Testis (tissue), 3 donors: Measurements from ENCODE around the gene SMIM29. TPM values are rescaled to one million over a fixed set of nuclear protein-coding genes. Genes with fewer than 3 reads are reported as not detected.
"Not testable (repeated sequence)": the region's sequence is repeated elsewhere in the genome, so short reads cannot be mapped to it uniquely, and the experiment has no call there.

Experiments
- DNase-seq: peaks from one replicate; pipeline ENCODE4 v3.0.0-alpha.2; 2019
- H3K27ac ChIP-seq, 2 donors: fragments of 200-600 bp; sonication (generic); one replicate each; pipeline ENCODE4 v1.5.1; 2019
- H3K27me3 ChIP-seq: fragments of 200-600 bp; sonication (generic); one replicate; pipeline ENCODE4 v1.5.1; 2019
- H3K36me3 ChIP-seq: fragments of 200-600 bp; sonication (generic); one replicate; pipeline ENCODE4 v1.5.1; 2017; ENCODE audit warnings: low read depth; ENCODE audit errors: missing control alignments
- H3K4me1 ChIP-seq: fragments of 200-600 bp; sonication (generic); one replicate; pipeline ENCODE4 v1.5.1; 2019
- H3K4me3 ChIP-seq, 2 donors: fragments of 200-600 bp; sonication (generic); one replicate each; pipeline ENCODE4 v1.5.1; 2017 to 2019
- H3K9me3 ChIP-seq: fragments of 200-600 bp; sonication (generic); one replicate; pipeline ENCODE4 v1.5.1; 2017
- POLR2A ChIP-seq: fragments of 450-650 bp; IDR thresholded peaks from one replicate; pipeline ENCODE4 v1.6.1; 2017; ENCODE audit warnings: antibody characterized with exemption, mild to moderate bottlenecking, moderate library complexity
- WGBS, 2 donors: methylation state at CpG; one replicate each; pipeline ENCODE4 v1.1.5; 2018; 5-methylcytosine and 5-hydroxymethylcytosine counted together
- intact Hi-C: fragments of 100-400 bp; cut with DNase I; formaldehyde crosslinking; loops from one replicate; pipeline ENCODE4 v1.15.1; 2023; ENCODE audit warnings: low total_unique reads
- polyA plus RNA-seq: library from polyadenylated mRNA; stranded (reverse); fragments of 350-450 nt; fragmentation: Illumina TruSeq; extraction: RNeasy Lipid Tissue Mini Kit (QIAGEN cat#74804); gene quantifications from one replicate; pipeline ENCODE4 v1.2.3, GENCODE V29; 2014; ENCODE audit warnings: low read depth, low replicate concordance; ENCODE audit not compliant: insufficient read depth
- total RNA-seq, 2 donors: library from RNA; depleted of rRNA; stranded (reverse); fragments of >200 nt; gene quantifications; one replicate each; pipeline ENCODE4 v1.2.3, GENCODE V29; 2016
- TF ChIP-seq, protein P1 (sequence below), 3 experiments: fragments of 450-650 bp in 2 of 3; fragments of 200-600 bp in 1 of 3; sonication (generic) in 1 of 3; IDR thresholded peaks; one replicate each; pipeline ENCODE4 v1.5.1; 2016 to 2019; ENCODE audit warnings: antibody characterized with exemption in 3 of 3, mild to moderate bottlenecking in 2 of 3, moderate library complexity in 1 of 3

SMIM29 gene
- total and polyA plus RNA-seq, 3 donors from 2014 or later = 19.3 to 35.8 (median 27.6) TPM

DNA sequence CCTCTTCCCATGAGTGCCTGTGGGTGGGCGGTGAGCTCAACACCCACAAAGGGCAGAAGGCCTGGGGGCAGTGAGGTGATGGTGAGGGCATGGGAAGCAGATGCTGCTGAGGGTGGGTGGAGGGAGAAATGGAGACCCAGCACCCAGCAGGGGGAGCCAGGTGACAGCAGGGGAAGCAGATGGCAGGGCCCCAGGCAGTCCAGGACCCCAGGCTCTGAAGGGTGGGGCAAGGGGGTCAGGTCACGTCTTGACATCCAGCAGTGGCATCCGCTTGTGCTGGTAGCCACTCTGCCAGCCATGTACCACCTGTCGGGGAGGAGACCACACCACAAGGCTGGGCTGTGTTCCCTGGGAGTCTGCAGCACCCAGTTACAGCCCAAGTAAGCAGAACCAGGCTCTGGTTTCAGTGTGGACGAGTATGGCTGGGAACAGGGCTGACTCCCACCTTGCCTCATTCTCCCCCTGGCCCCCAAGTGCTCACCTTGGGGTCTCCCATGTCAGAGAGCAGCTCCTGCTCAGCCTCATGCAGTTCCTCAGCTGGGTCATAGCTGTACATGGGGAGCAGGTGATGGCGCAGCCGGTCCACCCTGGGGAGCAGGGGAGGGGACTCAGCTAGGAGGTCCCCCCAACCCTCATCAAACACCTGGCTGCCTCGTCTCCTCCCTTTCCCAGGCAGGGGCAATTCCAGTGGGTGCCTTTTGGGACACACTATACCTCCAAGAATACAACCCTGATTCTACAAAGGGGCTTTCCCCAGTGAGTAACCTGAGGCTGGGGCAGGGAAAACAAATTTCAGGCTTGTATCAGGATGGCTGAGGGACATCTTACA, 2.0 kb downstream of the SMIM29 start:
- Histone ChIP-seq H3K27me3 (no peaks in the 10 kb centered on the region), H3K4me3 (no peak overlapping the region), H3K9me3 (no peaks in the 10 kb centered on the region), H3K36me3 (no peaks in the 10 kb centered on the region), H3K4me1 (peaks cover 11% of the 10 kb centered on the region), H3K27ac (no peak overlapping the region)
- 81 to 85% methylated on average over 8 of the region's 8 CpGs for WGBS, 2 donors
- intact Hi-C loops = loop anchor here (10.0 kb wide), 1 partner anchor 168 kb away; no protein-coding TSS in a partner anchor
- no peak for DNase-seq
- TF ChIP-seq, protein P1, sequence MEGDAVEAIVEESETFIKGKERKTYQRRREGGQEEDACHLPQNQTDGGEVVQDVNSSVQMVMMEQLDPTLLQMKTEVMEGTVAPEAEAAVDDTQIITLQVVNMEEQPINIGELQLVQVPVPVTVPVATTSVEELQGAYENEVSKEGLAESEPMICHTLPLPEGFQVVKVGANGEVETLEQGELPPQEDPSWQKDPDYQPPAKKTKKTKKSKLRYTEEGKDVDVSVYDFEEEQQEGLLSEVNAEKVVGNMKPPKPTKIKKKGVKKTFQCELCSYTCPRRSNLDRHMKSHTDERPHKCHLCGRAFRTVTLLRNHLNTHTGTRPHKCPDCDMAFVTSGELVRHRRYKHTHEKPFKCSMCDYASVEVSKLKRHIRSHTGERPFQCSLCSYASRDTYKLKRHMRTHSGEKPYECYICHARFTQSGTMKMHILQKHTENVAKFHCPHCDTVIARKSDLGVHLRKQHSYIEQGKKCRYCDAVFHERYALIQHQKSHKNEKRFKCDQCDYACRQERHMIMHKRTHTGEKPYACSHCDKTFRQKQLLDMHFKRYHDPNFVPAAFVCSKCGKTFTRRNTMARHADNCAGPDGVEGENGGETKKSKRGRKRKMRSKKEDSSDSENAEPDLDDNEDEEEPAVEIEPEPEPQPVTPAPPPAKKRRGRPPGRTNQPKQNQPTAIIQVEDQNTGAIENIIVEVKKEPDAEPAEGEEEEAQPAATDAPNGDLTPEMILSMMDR (IDR thresholded peaks at IDR 0.05) = peak in 1 of 3 experiments; percentile 32
- TF ChIP-seq POLR2A = no peak

DNA sequence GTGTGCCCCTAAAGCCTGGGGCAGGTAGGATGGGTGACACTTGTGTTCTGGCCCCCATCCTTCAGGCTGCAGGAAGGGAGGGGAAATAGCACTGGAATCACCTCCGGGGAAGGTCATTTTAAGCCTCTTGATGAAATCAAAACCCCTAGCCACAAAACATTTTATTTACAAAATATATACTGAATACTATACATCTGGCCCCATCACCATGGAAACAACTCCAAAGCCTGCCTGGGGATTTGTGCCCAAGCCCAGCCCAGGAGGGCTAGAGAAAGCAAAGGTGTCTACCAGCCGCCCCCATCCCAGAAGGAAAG, 2.6 kb downstream of the SMIM29 start:
- peaks cover 11% of the 10 kb centered on the region for H3K4me1 ChIP-seq
- no peak overlapping the region for H3K27ac ChIP-seq
- no peaks in the 10 kb centered on the region for H3K9me3 ChIP-seq
- DNase-seq = no peak
- TF ChIP-seq POLR2A = no peak
- TF ChIP-seq, protein P1 (IDR thresholded peaks at IDR 0.05) = no peak
- no peaks in the 10 kb centered on the region for H3K36me3 ChIP-seq
- no peaks in the 10 kb centered on the region for H3K27me3 ChIP-seq
- intact Hi-C loops = loop anchor here (10.0 kb wide), 1 partner anchor 169 kb away; no protein-coding TSS in a partner anchor
- no peak overlapping the region for H3K4me3 ChIP-seq
- WGBS, 2 donors = 77 to 88% methylated on average over 2 of the region's 2 CpGs

DNA sequence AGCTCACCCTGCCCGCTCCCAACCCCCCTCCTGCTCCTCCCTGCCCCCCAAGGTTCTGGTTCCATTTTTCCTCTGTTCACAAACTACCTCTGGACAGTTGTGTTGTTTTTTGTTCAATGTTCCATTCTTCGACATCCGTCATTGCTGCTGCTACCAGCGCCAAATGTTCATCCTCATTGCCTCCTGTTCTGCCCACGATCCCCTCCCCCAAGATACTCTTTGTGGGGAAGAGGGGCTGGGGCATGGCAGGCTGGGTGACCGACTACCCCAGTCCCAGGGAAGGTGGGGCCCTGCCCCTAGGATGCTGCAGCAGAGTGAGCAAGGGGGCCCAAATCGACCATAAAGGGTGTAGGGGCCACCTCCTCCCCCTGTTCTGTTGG, 3.1 kb downstream of the SMIM29 start:
- DNase-seq, H3K4me3 ChIP-seq, H3K27me3 ChIP-seq, H3K27ac ChIP-seq, H3K9me3 ChIP-seq, H3K36me3 ChIP-seq: not testable (repeated sequence)
- intact Hi-C loops = loop anchor here (10.0 kb wide), 1 partner anchor 169 kb away; no protein-coding TSS in a partner anchor
- WGBS, 2 donors = 87 to 91% methylated on average over 6 to 7 of the region's 7 CpGs
- H3K4me1 ChIP-seq = peaks cover 11% of the 10 kb centered on the region

DNA sequence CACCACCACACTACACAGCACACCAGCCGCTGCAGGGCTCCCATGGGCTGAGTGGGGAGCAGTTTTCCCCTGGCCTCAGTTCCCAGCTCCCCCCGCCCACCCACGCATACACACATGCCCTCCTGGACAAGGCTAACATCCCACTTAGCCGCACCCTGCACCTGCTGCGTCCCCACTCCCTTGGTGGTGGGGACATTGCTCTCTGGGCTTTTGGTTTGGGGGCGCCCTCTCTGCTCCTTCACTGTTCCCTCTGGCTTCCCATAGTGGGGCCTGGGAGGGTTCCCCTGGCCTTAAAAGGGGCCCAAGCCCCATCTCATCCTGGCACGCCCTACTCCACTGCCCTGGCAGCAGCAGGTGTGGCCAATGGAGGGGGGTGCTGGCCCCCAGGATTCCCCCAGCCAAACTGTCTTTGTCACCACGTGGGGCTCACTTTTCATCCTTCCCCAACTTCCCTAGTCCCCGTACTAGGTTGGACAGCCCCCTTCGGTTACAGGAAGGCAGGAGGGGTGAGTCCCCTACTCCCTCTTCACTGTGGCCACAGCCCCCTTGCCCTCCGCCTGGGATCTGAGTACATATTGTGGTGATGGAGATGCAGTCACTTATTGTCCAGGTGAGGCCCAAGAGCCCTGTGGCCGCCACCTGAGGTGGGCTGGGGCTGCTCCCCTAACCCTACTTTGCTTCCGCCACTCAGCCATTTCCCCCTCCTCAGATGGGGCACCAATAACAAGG, 3.6 kb downstream of the SMIM29 start:
- intact Hi-C loops = loop anchor here (10.0 kb wide), 1 partner anchor 170 kb away; no protein-coding TSS in a partner anchor
- H3K9me3 ChIP-seq, H3K27ac ChIP-seq, H3K27me3 ChIP-seq, DNase-seq, H3K4me3 ChIP-seq, H3K36me3 ChIP-seq: not testable (repeated sequence)
- peaks cover 11% of the 10 kb centered on the region for H3K4me1 ChIP-seq
- WGBS, 2 donors = 89 to 95% methylated on average over 12 to 13 of the region's 13 CpGs

DNA sequence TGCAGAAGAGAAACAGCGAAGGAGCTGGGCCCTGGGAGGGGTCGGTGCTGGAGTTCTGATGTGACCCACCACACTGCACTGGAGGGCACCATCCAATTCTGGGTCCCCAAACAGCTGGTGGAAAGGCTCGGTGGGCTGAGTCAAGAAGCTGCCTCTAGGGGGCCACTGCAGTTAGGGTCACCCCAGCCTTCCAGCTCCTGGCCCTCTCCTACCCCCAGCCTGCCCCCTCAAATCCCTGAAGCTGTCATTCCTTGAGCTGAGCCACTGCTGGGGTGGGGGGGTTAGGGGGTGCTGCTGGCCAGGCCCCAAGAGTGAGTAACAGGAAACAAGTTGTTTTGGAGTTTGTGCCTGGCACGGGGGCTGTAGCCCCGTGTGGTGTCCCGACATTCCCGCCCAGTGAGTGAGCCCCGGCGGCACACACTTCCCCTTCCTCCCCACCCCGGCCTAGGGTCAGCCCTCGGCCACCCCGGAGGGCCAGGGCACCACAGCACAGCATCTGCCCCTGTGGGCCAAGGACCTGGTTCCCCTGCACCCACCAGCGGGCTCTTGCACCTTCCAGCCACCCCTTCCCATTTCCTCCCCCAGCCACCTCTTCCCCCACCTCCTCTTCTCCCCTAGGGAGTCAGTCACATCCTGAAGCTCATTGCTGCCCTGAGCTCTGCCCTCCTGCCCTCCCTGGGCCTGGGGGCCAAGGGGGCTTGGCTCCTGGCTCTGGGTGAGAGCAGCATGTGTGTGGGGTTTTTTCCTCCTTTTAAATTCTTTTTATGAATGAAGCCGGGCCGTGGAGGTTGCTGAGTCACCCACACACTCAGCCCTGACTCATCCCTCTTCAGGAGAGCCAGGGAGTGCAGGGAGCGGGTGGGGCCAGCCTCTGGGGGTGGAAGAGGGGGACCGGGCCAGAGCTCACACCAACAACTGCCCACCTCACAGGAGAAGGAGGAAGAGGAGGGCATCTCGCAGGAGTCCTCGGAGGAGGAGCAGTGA, 4.6 kb downstream of the SMIM29 start:
- Histone ChIP-seq H3K4me3 (no peak overlapping the region), H3K4me1 (peaks cover 11% of the 10 kb centered on the region), H3K36me3 (no peaks in the 10 kb centered on the region), H3K27ac (no peak overlapping the region), H3K9me3 (no peaks in the 10 kb centered on the region), H3K27me3 (no peaks in the 10 kb centered on the region)
- intact Hi-C loops = loop anchor here (10.0 kb wide), 1 partner anchor 171 kb away; no protein-coding TSS in a partner anchor
- 55 to 60% methylated on average over 6 to 19 of the region's 19 CpGs for WGBS, 2 donors
- DNase-seq = peak; percentile 58
- no peak for TF ChIP-seq POLR2A
- TF ChIP-seq, protein P1 (IDR thresholded peaks at IDR 0.05) = no peak
